Activated gamma-delta T cell treated with Interleukin-2 at 50 U/mL for 16 hours (primary cell): ENCODE data around the gene C11orf71.
A peak's percentile ranks its signal among the peaks of the same experiment; 100 is the strongest.

Experiments
- DNase-seq: peaks from one replicate; pipeline ENCODE4 v3.0.0-alpha.2; 2020

C11orf71 gene

GRCh38 chr11:114400216-114400914 lies at the start of gene C11orf71, which contains the start of gene RBM7:
Gene C11orf71 (minus strand): TSS chr11:114400511. CDS start chr11:114400331, 180 bp downstream.
Gene RBM7 (plus strand): TSS chr11:114400666. CDS start chr11:114400672, 6 bp downstream.
- DNase-seq: peak; percentile 98

GRCh38 chr11:114449845-114450244 lies 49.5 kb upstream of the C11orf71 start:
- DNase-seq: no peak

GRCh38 chr11:114448749-114449482 lies 48.6 kb upstream of the C11orf71 start:
- DNase-seq: no peak

- DNase-seq: no peak
Observed at GRCh38 chr11:114447892-114448291, 47.6 kb upstream of the C11orf71 start.

GRCh38 chr11:114447444-114447843 lies 47.1 kb upstream of the C11orf71 start:
- DNase-seq: no peak

- no peak for DNase-seq
Observed at GRCh38 chr11:114442536-114442935, 42.2 kb upstream of the C11orf71 start.

- DNase-seq: no peak
Observed at GRCh38 chr11:114441921-114442320, 41.6 kb upstream of the C11orf71 start.

- no peak for DNase-seq
Observed at GRCh38 chr11:114440971-114441763, 40.9 kb upstream of the C11orf71 start.

- no peak for DNase-seq
Observed at GRCh38 chr11:114440121-114440860, 40.0 kb upstream of the C11orf71 start.

- DNase-seq: peak; percentile 93
Observed at GRCh38 chr11:114439229-114440120, 39.2 kb upstream of the C11orf71 start, which contains the start of gene REXO2. Gene REXO2 (plus strand): TSS chr11:114439467. CDS start chr11:114439529, 62 bp downstream.

GRCh38 chr11:114438303-114438702 lies 38.0 kb upstream of the C11orf71 start:
- DNase-seq: no peak

GRCh38 chr11:114433376-114433775 lies 33.1 kb upstream of the C11orf71 start:
- DNase-seq: no peak

GRCh38 chr11:114432893-114433292 lies 32.6 kb upstream of the C11orf71 start:
- DNase-seq: no peak

- no peak for DNase-seq
Observed at GRCh38 chr11:114430290-114430689, 30.0 kb upstream of the C11orf71 start.

GRCh38 chr11:114426280-114426679 lies 26.0 kb upstream of the C11orf71 start:
- no peak for DNase-seq

GRCh38 chr11:114416441-114416961 lies 16.2 kb upstream of the C11orf71 start:
- DNase-seq: no peak

GRCh38 chr11:114413958-114414357 lies 13.6 kb upstream of the C11orf71 start:
- no peak for DNase-seq

- DNase-seq: no peak
Observed at GRCh38 chr11:114412946-114413345, 12.6 kb upstream of the C11orf71 start.

GRCh38 chr11:114401311-114401710 lies 1.0 kb upstream of the C11orf71 start:
- no peak for DNase-seq

GRCh38 chr11:114400915-114401223 lies 558 bp upstream of the C11orf71 start:
- no peak for DNase-seq

- no peak for DNase-seq
Observed at GRCh38 chr11:114399490-114400215, 658 bp downstream of the C11orf71 start.
